Skin epidermis (tissue), 12 donors: Measurements from ENCODE around the gene SOWAHA.

Experiments used
- H3K27ac ChIP-seq, 21 experiments: fragments of 200-600 bp; sonication (generic) in 11 of 21; one replicate each; pipeline ENCODE4 v1.5.0; 2020; ENCODE audit warnings: mild to moderate bottlenecking in 3 of 21, inconsistent platforms in 2 of 21, moderate library complexity in 2 of 21
- H3K4me3 ChIP-seq, 7 experiments: fragments of 200-600 bp; sonication (generic) in 2 of 7; one replicate each; pipeline ENCODE4 v1.5.0; 2020; ENCODE audit warnings: inconsistent platforms in 2 of 7, mild to moderate bottlenecking in 2 of 7, moderate library complexity in 1 of 7

SOWAHA gene

DNA sequence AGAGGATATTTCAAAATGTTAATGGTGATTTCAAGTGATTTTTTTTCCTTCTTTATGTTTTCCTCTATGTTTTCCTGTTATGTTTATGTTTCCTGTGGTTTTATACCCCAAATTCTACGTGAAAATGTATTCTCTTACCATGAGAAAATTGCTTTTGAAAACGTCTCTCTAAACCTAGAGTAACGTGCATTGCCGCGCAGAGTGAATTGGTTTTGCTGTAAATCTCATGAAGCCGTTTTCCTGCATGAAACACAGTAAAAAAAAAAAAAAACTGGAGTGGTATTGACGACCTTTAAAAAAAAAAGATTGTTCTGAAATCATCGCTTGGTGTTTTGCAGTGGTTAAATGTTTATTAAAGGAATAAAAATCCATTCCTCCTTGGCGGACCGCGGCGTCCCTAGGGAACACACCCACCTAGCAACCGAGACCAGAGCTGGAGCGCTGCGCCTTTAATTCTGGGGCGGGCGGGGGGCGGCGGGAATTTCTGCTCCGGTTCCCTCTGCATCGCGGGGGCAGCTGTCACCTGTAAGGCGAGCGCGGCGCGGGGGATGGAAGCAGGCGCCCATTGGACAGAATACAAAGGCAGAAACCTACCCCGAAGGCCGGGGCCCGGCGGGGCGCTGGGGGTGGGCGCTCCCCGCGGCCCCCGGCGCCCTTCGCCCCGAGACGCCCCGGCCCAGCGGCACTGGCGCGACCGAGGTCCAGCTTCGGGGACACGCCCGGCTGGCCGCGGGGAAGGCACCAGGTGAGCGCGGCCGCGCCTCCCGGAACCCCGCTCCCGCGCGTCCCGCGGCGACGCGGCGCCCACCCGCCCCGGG is at the start of gene SOWAHA:
TSS of gene SOWAHA (plus strand) at position 522 of the 818 bp plus-strand sequence. CDS start 320 bp downstream, outside the sequence.
- peak within 1 kb of the TSS; percentile 1 to 34 (median 23) for H3K4me3 ChIP-seq
- no peak within 1 kb of the TSS for H3K27ac ChIP-seq

DNA sequence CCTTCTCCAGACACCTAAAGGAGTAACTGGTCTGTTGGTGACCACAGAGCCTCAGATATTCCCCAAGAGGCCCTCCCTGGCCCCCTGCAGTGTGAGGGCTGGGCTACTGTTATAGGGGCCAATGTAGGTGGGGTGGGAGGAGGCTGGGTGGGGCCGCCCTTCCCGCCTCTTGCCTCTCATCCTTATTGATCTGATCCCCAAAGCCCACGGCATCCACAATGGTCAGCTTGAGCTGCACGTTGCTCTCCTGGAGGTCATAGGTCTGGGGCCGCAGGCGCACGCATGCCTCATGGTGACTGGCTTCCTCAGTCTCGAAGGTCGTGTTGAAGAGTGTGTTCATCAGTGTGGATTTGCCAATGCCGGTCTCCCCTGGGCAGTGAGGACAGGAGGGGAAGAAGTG is 49.1 kb upstream of the SOWAHA start:
- Histone ChIP-seq H3K4me3 (no peak overlapping the region), H3K27ac (no peak overlapping the region)

DNA sequence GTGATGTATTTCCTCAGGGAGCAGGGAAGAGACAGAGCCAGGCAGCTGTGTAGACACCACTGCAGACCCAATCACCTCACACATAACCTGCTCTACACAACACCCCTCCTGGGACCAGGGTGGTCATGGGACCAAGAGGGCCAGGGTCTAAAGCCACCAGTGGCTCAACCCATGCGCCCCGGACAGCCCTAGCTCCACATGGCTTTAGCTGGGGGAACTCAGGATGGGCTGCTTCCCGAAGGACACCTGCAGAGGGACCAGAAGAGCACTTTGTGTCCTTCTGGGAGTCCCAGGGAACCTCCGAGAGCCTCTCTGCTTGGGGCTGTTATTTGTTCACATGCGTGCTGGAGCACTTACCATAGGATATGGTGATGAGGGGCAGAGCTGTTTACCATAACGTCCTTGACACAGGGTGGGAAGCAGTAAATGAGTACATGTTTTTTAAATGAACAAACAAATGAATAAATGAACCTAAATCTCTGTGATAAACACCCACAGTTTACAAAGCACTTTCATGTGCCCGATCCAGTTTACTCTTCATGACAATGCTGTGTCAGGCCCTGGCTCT is 48.3 kb upstream of the SOWAHA start:
- Histone ChIP-seq H3K27ac (no peak overlapping the region), H3K4me3 (no peak overlapping the region)

- no peak overlapping the region for H3K27ac ChIP-seq
- no peak overlapping the region for H3K4me3 ChIP-seq
These were observed 47.6 kb upstream of the SOWAHA start for GRCh38 chr5:132765311-132766019.

DNA sequence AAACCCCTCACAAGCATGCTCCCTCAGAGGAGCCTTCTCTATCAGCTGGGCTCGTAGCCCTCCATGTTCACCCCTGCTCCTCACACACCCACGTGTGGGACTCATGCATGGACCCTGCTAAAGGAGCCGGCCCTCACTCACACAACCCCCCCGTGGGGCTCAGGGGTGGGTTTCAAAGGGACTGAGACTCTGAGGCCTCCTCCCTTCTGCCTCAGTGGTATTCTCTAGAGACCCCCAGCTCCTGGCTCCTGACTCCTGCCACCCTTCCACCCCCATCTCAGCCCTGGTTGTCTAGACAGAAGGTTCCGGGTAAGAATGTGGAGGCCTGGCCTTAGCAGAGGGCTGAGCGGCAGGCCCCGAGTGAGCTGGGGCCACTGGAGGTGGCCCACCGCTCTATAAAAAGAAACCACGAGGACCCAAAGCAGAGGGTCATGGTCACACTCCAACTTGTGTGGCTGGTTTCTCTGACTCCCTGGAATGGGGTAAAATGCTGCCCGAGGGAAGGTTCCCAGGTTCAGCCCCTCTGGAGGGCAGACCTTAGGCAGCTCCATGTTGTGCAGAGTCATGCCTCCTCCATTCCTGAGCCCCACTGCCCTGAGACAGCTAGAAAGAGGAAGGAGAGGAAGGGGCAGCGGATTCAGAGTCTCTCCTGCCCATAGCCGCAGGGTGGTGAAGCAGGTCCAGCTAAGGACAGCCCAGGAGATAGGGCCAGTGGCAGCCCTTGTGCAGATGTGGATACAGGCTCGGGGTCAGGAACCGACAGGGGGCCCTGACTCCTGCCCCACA is 46.9 kb upstream of the SOWAHA start:
- Histone ChIP-seq H3K27ac (no peak overlapping the region), H3K4me3 (no peak overlapping the region)

- Histone ChIP-seq H3K4me3 (no peak overlapping the region), H3K27ac (no peak overlapping the region)
These were observed 46.4 kb upstream of the SOWAHA start for GRCh38 chr5:132766806-132767055.

- Histone ChIP-seq H3K4me3 (no peak overlapping the region), H3K27ac (no peak overlapping the region)
These were observed 46.0 kb upstream of the SOWAHA start for GRCh38 chr5:132767150-132767549.

DNA sequence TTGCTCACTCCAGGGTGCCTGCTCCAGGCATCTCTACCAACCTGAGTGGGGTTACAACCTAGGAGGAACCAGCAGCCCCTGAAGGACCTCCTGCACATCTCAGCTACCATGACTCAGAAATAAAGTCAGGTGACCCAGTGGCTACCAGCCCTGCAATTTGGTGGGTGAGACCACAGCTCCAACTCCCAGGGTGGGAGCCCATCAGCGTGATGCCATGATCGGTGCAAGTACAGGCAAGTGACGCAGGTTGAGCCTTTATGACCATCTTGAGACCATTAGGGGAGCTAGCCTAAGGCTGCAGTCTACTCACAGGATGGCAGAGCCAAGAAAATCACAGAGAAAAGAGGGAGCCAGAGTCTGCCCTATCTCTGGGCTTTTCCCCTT is 44.6 kb upstream of the SOWAHA start:
- Histone ChIP-seq H3K4me3 (no peak overlapping the region), H3K27ac (peak overlapping the region in 1 of 21 experiments; percentile 52)

GRCh38 chr5:132770476-132771159 is 42.5 kb upstream of the SOWAHA start:
- H3K27ac ChIP-seq = peak overlapping the region in 14 of 21 experiments; percentile 13 to 77 (median 56)

DNA sequence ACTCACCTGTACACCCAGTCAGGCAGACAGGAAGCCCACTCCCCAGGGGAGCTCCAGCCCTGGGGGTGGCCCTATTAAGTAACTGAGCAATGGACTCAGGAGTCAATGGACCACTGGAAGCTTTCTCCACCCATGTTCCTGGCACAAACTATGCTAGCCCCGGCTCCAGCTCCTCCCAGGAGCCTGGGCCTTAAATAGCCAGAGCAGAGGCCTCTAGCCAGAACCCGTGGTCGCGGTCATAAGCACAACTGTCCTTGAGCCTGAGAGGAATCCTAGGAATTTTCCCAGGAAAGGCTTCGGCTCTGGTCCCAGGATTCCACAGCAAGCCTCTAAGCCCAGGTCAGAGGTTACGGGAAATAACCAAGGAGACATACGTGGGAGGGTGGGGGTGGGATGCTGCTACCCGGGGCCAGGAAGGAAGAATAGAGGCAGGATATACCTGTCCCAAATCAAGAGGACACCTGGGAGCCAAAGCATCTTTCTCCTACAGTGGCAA is 41.6 kb upstream of the SOWAHA start:
- H3K4me3 ChIP-seq = no peak overlapping the region
- peak overlapping the region in 15 of 21 experiments; percentile 13 to 77 (median 51) for H3K27ac ChIP-seq

More at GRCh38 chr5:132770476-132771159, 42.5 kb upstream of the SOWAHA start:
- H3K4me3 ChIP-seq = no peak overlapping the region

DNA sequence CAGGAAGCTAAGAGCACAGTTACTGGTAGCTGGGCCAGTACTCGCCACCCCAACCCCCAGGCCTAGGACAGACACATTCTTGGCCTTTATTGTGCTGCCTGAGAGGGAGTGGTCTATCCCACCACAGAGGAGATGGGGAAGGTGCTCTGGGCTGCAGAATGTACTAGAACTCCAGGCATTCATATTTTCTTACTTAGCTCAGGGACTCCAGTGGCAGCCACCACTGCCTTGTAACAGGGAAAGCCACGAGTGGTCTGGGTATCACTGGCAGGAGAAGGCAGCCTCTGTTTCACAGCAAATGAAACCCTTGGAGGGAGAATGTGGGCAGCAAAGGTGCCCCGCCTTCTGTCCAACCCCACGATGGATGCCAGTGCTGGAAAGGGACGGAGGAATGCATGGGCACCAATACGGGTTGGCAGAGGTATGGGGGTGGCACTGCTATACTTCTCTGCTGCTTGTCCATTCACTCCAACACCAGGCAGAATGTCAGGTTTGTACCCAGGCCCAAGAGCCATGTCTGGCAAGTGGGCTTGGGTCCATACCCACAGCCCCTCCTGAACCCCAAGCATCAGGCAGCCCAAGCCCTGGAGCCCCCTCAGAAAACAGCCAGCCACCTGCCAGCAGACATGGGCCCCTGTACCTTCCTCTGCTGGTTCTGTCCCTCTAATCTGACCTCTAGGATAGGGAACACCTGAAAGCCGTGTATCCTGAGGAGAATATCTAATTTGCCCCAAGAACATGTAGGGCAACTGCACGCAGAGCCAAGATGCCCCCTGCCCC is 40.6 kb upstream of the SOWAHA start:
- no peak overlapping the region for H3K4me3 ChIP-seq
- peak overlapping the region in 12 of 21 experiments; percentile 24 to 77 (median 52) for H3K27ac ChIP-seq

DNA sequence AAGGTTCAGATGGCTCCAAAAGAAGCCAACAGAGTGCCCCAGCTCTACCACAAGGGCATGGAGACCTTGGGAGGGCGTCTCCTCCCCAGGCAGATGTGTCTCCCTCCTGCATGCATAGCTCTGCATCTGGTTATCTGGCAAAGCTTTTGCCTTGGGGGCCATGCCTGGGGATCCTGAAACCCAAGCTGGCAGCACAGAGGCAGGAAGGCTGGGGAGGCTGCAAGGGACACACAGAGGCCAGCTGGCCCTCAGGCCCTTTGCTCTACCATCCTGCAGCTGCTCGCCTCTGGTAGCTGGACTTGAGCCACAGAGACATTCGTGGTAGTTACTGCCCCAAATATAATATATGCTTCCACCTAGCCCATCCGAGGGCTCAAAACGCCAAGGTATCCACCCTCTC is 40.0 kb upstream of the SOWAHA start:
- Histone ChIP-seq H3K27ac (peak overlapping the region in 5 of 21 experiments; percentile 24 to 77 (median 51)), H3K4me3 (no peak overlapping the region)

DNA sequence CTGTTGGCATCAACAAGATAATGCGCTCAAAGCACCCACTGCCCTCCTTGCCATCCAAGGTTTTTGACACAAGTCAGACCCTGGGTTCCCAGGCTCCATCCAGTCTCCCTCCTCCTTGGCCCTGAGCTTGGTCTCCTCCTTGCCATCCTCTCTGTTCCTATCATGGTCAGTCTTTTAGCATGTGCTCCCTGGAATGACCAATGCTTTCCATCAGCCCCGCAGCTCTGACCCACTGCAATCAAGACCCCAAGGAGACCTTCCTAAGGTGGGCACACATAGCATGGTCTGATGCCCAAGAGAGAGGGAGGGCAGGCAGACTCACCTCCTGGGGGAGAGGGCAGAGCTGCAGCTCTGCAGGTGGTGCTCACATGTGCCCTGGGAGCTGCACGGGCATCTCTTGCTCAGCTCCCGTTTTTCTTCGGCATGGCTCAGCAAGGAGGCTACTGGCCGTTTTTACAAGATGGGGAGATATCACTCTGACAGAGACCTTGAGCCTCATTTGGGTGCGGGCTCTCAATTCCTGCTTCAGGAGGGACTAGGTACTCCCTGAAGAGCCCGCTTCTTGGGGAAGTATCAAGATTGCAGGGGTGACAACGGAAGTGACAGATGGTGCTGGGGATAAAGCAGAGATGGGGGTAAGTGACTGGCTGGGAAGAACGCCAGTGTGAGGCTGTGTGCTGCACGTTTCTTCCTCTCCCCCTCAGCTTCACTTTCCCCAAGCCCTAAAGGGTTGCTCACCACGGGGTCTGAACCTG is 39.3 kb upstream of the SOWAHA start:
- no peak overlapping the region for H3K4me3 ChIP-seq
- H3K27ac ChIP-seq = peak overlapping the region in 9 of 21 experiments; percentile 6 to 92 (median 50)

- H3K27ac ChIP-seq = peak overlapping the region in 10 of 21 experiments; percentile 6 to 92 (median 54)
- H3K4me3 ChIP-seq = no peak overlapping the region
These were observed 38.7 kb upstream of the SOWAHA start for GRCh38 chr5:132774406-132774805.

DNA sequence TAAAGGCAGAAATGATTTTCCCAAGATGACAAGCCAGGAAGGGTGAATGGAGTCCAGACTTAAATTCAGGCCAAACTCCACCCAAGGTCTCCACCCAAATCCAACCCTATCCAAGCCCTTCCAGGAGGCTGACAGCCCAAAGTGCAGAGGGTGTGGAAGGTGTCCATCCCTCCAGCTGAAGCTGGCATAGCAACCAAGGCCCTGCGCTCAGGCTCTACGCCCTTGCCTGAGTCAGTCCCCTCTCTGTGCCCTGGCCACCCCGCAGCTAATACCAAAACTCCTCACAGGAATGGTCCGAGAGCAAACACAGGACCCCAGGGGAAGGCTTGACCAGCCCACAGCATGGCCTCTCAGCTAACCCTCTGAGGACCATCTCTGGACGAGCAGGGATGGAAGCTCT is 38.2 kb upstream of the SOWAHA start:
- Histone ChIP-seq H3K27ac (peak overlapping the region in 11 of 21 experiments; percentile 43 to 92 (median 88)), H3K4me3 (peak overlapping the region in 1 of 7 experiments; percentile 85)

DNA sequence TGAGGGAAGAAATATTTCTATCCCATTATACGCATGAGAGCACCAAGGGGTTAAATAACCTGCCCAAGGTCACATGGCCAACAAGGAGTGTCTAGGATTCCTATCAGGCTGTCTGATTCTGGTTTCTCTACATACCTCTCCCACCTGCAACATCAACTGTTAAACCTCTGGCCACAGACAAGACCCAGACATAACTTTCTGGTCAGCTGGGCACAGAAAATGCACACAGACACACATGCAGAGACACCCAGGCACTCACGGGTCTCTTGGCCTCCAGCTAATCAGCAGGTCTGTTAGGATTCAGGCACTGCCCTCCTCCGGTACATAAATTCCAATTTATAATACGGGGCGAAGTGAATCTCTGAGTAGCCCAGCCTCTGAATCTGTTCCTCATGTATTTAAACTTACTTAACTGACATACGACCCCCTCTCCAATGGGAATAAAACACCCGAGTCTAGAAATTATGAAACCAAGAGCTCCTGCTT is 37.6 kb upstream of the SOWAHA start:
- Histone ChIP-seq H3K4me3 (peak overlapping the region in 6 of 7 experiments; percentile 47 to 85 (median 74)), H3K27ac (peak overlapping the region in 14 of 21 experiments; percentile 38 to 92 (median 88))

DNA sequence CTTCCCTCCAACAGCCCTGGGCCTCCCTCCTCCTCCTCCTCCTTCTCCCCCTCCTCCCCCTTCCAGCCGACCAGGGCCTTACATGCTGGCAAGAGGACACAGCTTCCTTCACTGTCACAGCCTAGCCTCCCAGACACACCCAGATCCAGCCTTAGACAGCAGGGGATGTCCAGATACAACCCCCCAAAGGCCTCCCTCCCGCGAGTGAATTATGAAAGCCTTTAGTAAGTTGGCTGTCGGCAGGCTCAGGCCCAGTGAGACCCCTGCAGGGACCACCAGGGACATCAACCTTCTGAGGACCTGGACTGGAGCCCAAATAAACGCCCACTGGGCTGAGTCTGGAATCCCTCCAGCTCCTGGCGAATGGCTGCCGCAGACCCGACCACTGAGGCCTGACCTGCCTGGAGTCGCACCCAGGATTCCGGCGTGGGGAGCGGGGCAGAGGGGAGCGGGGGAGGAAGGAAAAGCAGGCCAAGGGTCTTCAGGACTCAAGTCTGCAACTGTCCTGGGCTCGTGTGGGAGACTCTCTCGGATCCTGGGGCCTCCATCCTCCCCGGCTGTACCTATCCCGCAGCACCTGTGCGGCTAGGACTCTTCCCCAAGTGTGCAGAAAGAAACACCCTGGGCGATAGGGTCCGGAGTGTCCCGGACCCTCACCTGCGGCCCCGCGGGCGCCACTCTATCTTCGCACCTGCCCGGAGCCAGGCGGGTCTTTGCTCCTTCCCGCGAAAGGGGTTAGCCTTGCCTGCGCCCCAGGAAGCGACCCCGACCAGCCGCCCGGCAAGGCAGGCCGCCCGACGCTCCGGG is 36.8 kb upstream of the SOWAHA start:
- Histone ChIP-seq H3K27ac (peak overlapping the region; percentile 57 to 92 (median 86)), H3K4me3 (peak overlapping the region; percentile 47 to 93 (median 81))
